K562 (cell line): ENCODE results near the gene TRAPPC5. TPM values are rescaled to one million over a fixed set of nuclear protein-coding genes. Genes with fewer than 3 reads are reported as not detected.

ENCODE experiments used
- BMI1 ChIP-seq: fragments of 150-350 bp; IDR thresholded peaks from 2 replicates; pipeline ENCODE4 v1.6.1; 2014; ENCODE audit warnings: low read length
- CBFA2T3 ChIP-seq: fragments of 450-650 bp; IDR thresholded peaks from 2 replicates; pipeline ENCODE4 v1.6.1; 2017
- CC2D1A ChIP-seq: fragments of 450-650 bp; IDR thresholded peaks from 2 replicates; pipeline ENCODE4 v1.6.1; 2017; ENCODE audit warnings: mild to moderate bottlenecking
- MCM3 ChIP-seq: fragments of 450-650 bp; IDR thresholded peaks from 2 replicates; pipeline ENCODE4 v1.6.1; 2016
- MIER1 ChIP-seq: fragments of 450-650 bp; IDR thresholded peaks from 2 replicates; pipeline ENCODE4 v1.6.1; 2016; ENCODE audit warnings: antibody characterized with exemption, mild to moderate bottlenecking, low read depth
- NCOA1 ChIP-seq: fragments of 450-650 bp; IDR thresholded peaks from 2 replicates; pipeline ENCODE4 v1.6.1; 2016; ENCODE audit warnings: low read depth
- NRF1 ChIP-seq, 2 experiments: fragments of 450-650 bp; IDR thresholded peaks in 1 of 2; conservative IDR thresholded peaks in 1 of 2; 2 replicates each; pipeline ENCODE4 v1.6.1; 2014; ENCODE audit warnings: mild to moderate bottlenecking in 2 of 2
- PTTG1 ChIP-seq: fragments of 450-650 bp; IDR thresholded peaks from 2 replicates; pipeline ENCODE4 v1.6.1; 2016; ENCODE audit warnings: low read depth, mild to moderate bottlenecking, missing genetic modification characterization, missing compliant biosample characterization
- RBFOX2 ChIP-seq: fragments of 200-400 bp; formaldehyde crosslinking; IDR thresholded peaks from 2 replicates; pipeline ENCODE4 v1.6.1; 2017; ENCODE audit warnings: low read depth, mild to moderate bottlenecking, low read length, moderate library complexity
- RNF219 ChIP-seq: fragments of 250-450 bp; sonication (Bioruptor Pico); IDR thresholded peaks from 2 replicates; pipeline ENCODE4 v1.5.0; 2022; ENCODE audit warnings: mild to moderate bottlenecking
- SIN3B ChIP-seq: fragments of 450-650 bp; IDR thresholded peaks from 2 replicates; pipeline ENCODE4 v1.6.1; 2017; ENCODE audit warnings: low read depth, mild to moderate bottlenecking, moderate library complexity
- SLC30A9 ChIP-seq: fragments of 250-450 bp; sonication (Bioruptor Pico); IDR thresholded peaks from 2 replicates; pipeline ENCODE4 v1.8.0; 2022; ENCODE audit warnings: mild to moderate bottlenecking, moderate library complexity
- SMARCA4 ChIP-seq: fragments of 450-650 bp; IDR thresholded peaks from 2 replicates; pipeline ENCODE4 v1.6.1; 2016
- SUPT5H ChIP-seq: fragments of 450-650 bp; IDR thresholded peaks from 2 replicates; pipeline ENCODE4 v1.6.1; 2016
- TCFL5 ChIP-seq: fragments of 250-450 bp; sonication (Bioruptor Pico); conservative IDR thresholded peaks from 2 replicates; pipeline ENCODE4 v1.6.1; 2021; ENCODE audit warnings: mild to moderate bottlenecking, moderate library complexity, matching md5 sums
- ZNF41 ChIP-seq: fragments of 250-450 bp; sonication (Bioruptor Pico); conservative IDR thresholded peaks from 2 replicates; pipeline ENCODE4 v1.4.0; 2020; ENCODE audit warnings: mild to moderate bottlenecking
- ZNF518B ChIP-seq: fragments of 250-450 bp; sonication (Bioruptor Pico); IDR thresholded peaks from 2 replicates; pipeline ENCODE4 v1.5.0; 2021; ENCODE audit warnings: mild to moderate bottlenecking, moderate library complexity
- ZNF79 ChIP-seq: fragments of 250-450 bp; sonication (Bioruptor Pico); IDR thresholded peaks from 2 replicates; pipeline ENCODE4 v1.4.0; 2020; ENCODE audit warnings: low read depth, mild to moderate bottlenecking, moderate library complexity
- polyA plus RNA-seq, 8 experiments: library from polyadenylated mRNA; depleted of rRNA in 4 of 8; stranded (reverse) in 5 of 8; unstranded in 3 of 8; fragments of >200 nt; fragmentation: Nextera tagmentation in 2 of 8; fragmentation: Illumina TruSeq in 1 of 8; extraction: Ambion mirVana in 2 of 8; extraction: Trizol in 1 of 8; gene quantifications; 2 replicates each; pipeline versions ENCODE4 v1.2.1 to v1.2.3, GENCODE V29; 2011 to 2014; ENCODE audit warnings: inconsistent platforms in 1 of 8, missing spikeins in 1 of 8
- total RNA-seq, 7 experiments: library from RNA; depleted of rRNA in 6 of 7; stranded (reverse); fragments of >200 nt in 6 of 7; fragmentation: Illumina TruSeq in 2 of 7; extraction: Trizol in 2 of 7; gene quantifications; 2 replicates each; pipeline versions ENCODE4 v1.2.1 to v1.2.3, GENCODE V29; 2011 to 2021; ENCODE audit warnings: low replicate concordance in 1 of 7
- TF ChIP-seq, protein P1 (sequence below): fragments of 250-450 bp; sonication (Bioruptor Pico); IDR thresholded peaks from 2 replicates; pipeline ENCODE4 v1.8.0; 2022; ENCODE audit warnings: inconsistent platforms
- TF ChIP-seq, protein P2 (sequence below): fragments of 450-650 bp; formaldehyde crosslinking; IDR thresholded peaks from 2 replicates; pipeline ENCODE4 v1.4.0; 2020; ENCODE audit warnings: mild to moderate bottlenecking, moderate library complexity
- TF ChIP-seq, protein P3 (sequence below): fragments of 250-450 bp; sonication (Bioruptor Pico); IDR thresholded peaks from 2 replicates; pipeline ENCODE4 v1.8.0; 2021; ENCODE audit warnings: borderline replicate concordance, mild to moderate bottlenecking, moderate library complexity; ENCODE audit not compliant: poor library complexity, severe bottlenecking

The TRAPPC5 gene
- total and polyA plus RNA-seq, 9 of the 15 experiments (the other 6 are each of a cell fraction or from before 2014, with no cell fraction given), result 2.0 to 76.9 (median 29.3) TPM

DNA sequence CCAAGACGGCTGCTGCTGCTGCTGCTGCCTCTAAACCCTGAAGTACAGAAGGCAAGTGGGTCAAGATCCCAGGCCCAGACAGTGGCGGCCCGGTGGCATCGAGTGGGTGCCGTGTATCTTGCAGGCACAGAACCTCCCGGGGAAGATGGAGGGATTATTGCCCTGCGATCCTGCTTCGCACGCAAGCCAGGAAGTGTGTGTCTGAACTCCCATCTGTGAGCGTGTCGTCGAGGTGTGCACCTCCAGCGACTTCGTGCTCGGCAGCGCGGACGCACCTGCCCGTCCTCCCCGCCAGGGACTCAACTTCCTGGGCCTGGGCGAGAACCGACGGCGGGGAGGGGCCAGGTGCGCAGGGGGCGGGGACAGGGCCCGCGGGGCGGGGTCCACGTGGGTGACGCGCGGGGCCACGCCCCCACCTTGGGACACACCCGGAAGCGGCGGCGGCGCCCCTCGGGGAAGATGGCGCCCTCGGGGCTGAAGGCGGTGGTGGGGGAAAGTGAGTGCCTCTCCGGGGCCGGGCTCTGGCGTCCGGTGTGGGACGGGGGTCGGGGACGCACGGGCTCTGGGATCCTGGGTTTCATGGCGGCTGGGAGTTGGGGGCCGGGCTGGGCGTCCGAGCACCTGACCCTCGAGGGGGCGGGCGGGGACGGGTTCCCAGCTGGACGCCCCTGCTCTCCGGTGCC, 43.8 kb upstream of the TRAPPC5 start, which contains the start of gene STXBP2 (continued):
- TF ChIP-seq ZNF518B (CRISPR knock-in tag) (no peak), ZNF79 (no peak), MIER1 (no peak), RBFOX2 (peak; percentile 78), NRF1 (conservative IDR thresholded peaks at IDR 0.05 in 1 of 2, IDR thresholded peaks at IDR 0.05 in 1 of 2) (peak; percentile 85 to 88), BMI1 (no peak), TCFL5 (no peak), NCOA1 (no peak), PTTG1 (tag) (no peak), ZNF41 (CRISPR knock-in tag) (0 out of 2 replicates have a peak, but pooled peaks have one; percentile 31), MCM3 (no peak), SUPT5H (peak; percentile 78), SLC30A9 (CRISPR knock-in tag) (no peak), SMARCA4 (no peak), RNF219 (CRISPR knock-in tag) (no peak), CC2D1A (no peak), SIN3B (no peak; the same call in 1 of the 2 replicates), CBFA2T3 (no peak)
- TF ChIP-seq, protein P1, sequence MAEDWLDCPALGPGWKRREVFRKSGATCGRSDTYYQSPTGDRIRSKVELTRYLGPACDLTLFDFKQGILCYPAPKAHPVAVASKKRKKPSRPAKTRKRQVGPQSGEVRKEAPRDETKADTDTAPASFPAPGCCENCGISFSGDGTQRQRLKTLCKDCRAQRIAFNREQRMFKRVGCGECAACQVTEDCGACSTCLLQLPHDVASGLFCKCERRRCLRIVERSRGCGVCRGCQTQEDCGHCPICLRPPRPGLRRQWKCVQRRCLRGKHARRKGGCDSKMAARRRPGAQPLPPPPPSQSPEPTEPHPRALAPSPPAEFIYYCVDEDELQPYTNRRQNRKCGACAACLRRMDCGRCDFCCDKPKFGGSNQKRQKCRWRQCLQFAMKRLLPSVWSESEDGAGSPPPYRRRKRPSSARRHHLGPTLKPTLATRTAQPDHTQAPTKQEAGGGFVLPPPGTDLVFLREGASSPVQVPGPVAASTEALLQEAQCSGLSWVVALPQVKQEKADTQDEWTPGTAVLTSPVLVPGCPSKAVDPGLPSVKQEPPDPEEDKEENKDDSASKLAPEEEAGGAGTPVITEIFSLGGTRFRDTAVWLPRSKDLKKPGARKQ (CRISPR knock-in tag), result no peak
- TF ChIP-seq, protein P2, sequence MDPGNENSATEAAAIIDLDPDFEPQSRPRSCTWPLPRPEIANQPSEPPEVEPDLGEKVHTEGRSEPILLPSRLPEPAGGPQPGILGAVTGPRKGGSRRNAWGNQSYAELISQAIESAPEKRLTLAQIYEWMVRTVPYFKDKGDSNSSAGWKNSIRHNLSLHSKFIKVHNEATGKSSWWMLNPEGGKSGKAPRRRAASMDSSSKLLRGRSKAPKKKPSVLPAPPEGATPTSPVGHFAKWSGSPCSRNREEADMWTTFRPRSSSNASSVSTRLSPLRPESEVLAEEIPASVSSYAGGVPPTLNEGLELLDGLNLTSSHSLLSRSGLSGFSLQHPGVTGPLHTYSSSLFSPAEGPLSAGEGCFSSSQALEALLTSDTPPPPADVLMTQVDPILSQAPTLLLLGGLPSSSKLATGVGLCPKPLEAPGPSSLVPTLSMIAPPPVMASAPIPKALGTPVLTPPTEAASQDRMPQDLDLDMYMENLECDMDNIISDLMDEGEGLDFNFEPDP, result no peak
- TF ChIP-seq, protein P3, sequence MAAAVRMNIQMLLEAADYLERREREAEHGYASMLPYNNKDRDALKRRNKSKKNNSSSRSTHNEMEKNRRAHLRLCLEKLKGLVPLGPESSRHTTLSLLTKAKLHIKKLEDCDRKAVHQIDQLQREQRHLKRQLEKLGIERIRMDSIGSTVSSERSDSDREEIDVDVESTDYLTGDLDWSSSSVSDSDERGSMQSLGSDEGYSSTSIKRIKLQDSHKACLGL, result no peak
